DMS53 treated with DMSO at 0.1 percent for 48 hours (cell line): ENCODE measurements around the gene PRAMEF18.
"Not testable (repeated sequence)": the region's sequence is repeated elsewhere in the genome, so short reads cannot be mapped to it uniquely, and the experiment has no call there.

Source experiments
- DNase-seq: peaks from one replicate; lab custom pipeline; 2025; ENCODE audit not compliant: unreplicated experiment; lab: John Stamatoyannopoulos, UW

The PRAMEF18 gene

GRCh38 chr1:13225675-13226204 is at the start of gene PRAMEF18:
Gene PRAMEF18 (minus strand): TSS chr1:13226154. CDS start chr1:13226106, 48 bp downstream.
- not testable (repeated sequence) for DNase-seq

GRCh38 chr1:13265124-13265523 is 39.2 kb upstream of the PRAMEF18 start:
- DNase-seq, result not testable (repeated sequence)

DNA sequence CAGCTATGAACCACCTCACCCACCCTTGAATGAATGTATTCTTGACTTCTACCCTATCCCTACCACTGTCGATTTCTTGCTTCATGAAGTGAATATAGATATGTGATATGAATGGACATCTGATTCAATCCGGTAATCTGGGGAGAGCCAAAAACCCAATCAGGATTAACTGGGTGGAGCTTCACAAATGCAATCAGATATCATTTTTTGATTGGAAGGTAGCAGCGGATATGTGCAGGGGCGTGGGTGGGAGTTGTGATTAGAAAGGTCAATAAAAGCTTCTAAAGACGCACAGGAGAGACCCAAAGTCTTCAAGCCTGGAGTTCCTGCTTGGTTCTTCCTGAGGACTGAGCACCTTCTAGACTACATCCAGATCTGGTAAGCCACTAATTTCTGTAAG is 27.9 kb upstream of the PRAMEF18 start, which contains the start of gene PRAMEF5:
PRAMEF5 (plus strand) TSS at position 301 of the 400 bp plus-strand sequence. CDS start 5,071 bp downstream, outside the sequence.
- DNase-seq, result not testable (repeated sequence)

- not testable (repeated sequence) for DNase-seq
Measured at GRCh38 chr1:13247122-13247521, 21.2 kb upstream of the PRAMEF18 start.

DNA sequence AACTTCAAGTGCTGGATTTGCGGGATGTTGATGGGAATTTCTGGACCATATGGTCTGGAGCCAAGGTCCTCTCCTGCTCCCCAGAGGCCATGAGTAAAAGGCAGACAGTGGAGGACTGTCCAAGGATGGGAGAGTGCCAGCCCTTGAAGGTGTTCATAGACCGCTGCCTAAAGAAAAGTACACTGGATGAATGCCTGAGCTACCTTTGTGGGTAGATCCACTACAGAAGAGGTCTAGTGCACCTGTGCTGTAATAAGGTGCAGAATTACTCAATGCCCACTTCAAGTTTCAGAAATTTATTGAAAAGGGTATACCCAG is 20.6 kb upstream of the PRAMEF18 start:
- DNase-seq, result not testable (repeated sequence)

DNA sequence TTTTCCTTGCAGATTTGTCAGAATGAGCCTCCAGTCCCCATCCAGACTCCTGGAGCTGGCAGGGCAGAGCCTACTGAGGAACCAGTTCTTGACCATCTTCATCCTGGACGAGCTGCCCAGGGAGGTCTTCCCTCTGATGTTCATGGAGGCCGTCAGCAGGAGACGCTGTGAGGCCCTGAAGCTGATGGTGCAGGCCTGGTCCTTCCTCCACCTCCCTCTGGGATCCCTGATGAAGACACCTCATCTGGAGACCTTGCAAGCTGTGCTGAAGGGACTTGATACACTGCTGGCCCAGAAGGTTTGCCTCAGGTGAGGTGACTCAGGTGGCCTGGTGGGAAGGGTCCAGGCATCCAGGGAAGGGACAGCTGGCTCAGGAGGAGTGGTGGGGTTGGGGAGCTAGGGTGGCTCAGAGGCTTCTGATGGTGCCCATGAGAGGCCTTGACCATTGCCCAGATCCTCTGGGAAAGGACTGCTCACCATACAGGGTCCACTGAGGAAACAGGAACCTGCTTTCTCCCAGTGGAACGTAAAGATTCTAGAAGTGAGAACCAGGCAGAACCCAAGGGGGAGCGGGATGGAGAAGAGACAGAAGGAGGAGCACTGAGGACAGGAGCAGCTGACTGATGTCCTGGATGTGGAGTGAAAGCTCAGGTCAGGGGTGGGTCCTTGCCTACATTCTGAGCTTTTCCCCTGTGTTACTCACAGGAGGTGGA is 20.0 kb upstream of the PRAMEF18 start:
- not testable (repeated sequence) for DNase-seq

GRCh38 chr1:13243536-13244263 is 17.7 kb upstream of the PRAMEF18 start:
- DNase-seq, result not testable (repeated sequence)

DNA sequence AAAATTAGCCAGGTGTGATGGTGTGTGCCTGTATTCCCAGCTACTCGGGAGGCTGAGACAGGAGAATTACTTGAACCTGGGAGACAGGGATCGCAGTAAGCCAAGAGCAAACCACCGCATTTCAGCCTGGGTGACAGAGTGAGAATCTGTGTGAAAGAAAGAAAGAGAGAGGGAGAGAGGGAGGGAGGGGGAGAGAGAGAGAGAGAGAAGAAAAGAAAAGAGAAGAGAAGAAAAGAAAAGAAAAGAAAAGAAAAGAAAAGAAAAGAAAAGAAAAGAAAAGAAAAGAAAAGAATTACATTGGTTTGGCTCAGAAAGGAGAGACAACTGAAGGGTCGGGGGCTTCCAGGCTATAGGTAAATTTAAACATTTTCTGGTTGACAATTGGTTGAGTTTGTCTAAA is 13.7 kb upstream of the PRAMEF18 start:
- DNase-seq, result not testable (repeated sequence)

- DNase-seq, result not testable (repeated sequence)
Measured at GRCh38 chr1:13237572-13237971, 11.6 kb upstream of the PRAMEF18 start.

GRCh38 chr1:13234057-13234456 is 8.1 kb upstream of the PRAMEF18 start:
- DNase-seq, result not testable (repeated sequence)

DNA sequence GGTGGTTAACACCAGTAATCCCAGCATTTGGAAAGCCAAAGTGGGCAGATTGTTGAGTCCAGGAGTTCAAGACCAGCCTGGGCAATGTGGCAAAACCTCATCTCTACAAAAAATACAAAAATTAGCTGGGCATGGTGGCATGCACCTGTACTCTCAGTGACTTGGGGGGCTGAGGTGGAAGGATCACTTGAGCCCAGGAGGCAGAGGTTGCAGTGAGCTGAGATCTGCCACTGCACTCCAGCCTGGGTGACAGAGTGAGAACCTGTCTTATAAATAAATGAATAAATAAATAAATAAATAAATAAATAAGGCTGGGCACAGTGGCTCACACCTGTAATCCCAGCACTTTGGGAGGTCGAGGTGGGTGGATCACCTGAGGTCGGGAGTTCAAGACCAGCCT is 6.1 kb upstream of the PRAMEF18 start:
- DNase-seq, result not testable (repeated sequence)

DNA sequence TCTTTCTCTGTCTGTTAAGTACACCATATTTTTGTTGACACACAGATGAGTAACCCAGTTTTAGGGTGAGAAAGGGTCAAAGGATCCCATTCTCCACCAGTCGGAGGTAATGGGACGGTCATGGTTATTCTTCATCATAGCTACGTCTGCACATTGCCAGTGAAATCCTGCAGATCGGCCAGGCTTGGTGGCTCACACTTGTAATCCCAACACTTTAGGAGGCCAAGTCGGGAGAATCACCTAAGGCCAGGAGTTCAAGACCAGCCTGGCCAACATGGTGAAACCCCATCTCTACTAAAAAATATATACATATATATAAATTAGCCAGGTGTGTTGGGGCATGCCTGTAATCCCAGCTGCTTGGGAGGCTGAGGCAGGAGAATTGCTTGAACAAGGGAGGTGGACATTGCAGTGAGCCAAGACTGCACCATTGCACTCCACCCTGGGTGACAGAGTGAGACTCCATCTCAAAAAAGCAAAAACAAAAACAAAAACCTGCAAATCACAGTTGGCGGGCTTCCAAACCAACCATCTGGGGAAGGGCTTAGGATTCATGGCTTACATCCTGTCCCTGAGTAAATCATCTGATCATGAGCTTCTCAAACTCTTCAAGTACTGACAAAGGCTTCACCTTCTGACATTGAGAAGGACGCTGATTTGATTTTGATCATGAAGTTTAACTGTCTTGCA is 5.3 kb upstream of the PRAMEF18 start:
- not testable (repeated sequence) for DNase-seq

DNA sequence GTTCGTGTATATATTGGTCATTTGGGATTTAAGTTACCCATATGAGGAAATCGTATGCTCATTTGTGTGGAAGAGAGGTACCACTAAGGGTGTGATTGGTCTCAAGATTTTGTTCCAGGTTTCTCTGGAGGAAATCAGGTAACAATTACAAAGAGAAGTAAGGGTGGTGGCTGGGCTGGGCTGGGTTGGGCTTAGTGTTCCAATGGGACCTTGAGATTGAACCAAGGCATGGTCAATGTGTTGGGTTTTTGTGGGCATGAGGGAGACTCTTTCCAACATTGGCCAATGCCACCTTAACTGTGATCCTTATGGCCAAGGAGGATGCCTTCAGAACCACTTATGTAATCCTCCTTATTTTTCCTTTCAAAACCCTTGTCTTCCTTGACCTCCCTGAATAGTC is 4.6 kb upstream of the PRAMEF18 start:
- DNase-seq, result not testable (repeated sequence)

DNA sequence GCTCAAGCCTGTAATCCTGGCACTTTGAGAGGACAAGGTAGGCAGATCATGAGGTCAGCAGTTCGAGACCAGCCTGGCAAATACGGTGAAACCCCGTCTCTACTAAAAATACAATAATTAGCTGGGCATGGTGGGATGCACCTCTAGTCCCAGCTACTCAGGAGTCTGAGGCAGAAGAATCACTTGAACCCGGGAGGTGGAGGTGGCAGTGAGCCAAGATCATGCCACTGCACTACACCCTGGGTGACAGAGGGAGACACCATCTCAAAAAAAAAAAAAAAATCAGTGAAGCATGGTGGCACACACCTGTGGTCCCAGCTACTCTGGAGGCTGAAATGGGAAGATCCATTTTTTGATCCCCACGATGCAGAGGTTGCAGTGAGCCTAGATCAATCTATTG is 4.1 kb upstream of the PRAMEF18 start:
- not testable (repeated sequence) for DNase-seq

GRCh38 chr1:13228343-13228781 is 2.4 kb upstream of the PRAMEF18 start:
- DNase-seq, result no peak

DNA sequence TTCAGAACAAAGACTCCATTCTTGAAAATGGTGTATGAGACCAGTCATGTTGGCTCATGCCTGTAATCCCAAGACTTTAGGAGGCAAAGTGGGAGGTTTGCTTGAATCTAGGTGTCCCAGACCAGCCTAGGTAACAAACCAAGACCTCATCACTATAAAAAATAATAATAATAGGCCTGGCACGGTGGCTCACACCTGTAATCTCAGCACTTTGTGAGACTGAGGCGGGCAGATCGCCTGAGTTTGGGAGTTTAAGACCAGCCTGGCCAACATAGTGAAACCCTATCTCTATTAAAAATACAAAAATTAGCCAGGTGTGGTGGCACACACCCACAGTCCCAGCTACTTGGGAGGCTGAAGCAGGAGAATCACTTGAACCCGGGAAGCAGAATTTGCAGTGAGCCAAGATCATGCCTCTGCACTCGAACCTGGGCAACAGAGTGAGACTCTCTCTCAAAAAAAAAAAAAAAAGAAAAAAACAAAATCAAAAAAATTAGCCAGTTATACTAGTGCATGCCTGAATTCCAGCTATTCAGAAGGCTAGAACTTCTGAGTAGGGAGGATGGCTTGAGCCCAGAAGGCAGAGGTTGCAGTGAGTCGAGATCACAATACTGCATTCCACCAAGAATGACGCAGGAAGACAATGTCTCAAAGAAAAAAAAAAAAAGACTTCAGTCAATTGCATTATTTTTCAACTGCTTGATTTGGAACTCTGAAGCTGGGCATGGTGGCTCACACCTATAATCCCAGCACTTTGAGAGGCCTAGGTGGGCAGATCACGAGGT is 1.5 kb upstream of the PRAMEF18 start:
- not testable (repeated sequence) for DNase-seq

GRCh38 chr1:13224480-13225060 is 1.4 kb downstream of the PRAMEF18 start:
- no peak for DNase-seq

GRCh38 chr1:13222788-13223187 is 3.2 kb downstream of the PRAMEF18 start:
- DNase-seq, result not testable (repeated sequence)

DNA sequence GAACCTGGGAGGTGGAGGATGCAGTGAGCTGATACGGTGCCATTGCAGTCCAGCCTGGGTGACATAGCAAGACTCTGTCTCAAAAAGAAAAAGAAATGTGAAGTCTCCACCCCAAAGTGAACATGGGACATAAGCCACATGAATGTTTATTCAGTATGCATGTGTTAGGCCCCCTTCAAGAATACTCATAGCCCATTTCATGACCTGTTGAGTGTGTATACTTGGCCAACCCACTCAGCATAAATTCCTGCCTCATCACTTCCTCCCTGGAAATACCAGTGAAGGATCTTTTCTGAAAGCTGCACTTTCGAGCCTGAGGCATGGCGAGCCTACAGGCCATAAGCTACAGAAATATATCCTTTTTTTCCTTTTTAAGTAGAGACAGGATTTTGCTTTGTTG is 6.8 kb downstream of the PRAMEF18 start:
- not testable (repeated sequence) for DNase-seq

DNA sequence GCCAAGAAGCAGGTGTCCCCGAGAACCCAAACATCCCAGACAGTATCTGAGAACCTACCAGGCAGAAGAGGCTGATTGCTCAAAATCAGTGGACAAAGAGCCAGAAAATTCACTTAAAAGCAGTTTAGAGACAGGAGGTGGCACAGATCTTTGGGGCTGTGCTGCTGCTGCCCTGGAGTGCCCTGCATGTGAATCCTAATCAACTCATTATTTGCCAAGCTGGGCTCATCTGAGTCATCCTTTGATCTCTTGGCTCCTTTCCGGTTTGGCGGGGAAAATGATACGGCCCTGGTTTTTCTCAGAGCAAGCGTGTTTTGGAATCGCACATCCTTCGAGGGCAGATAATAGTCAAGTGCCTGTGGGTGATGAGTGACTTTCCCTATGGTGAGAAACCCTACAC is 9.3 kb downstream of the PRAMEF18 start:
- DNase-seq, result not testable (repeated sequence)
